Kidney capillary endothelial cell (primary cell): Measurements from ENCODE around the gene STK32C.
A peak's percentile ranks its signal among the peaks of the same experiment; 100 is the strongest.
"Not testable (repeated sequence)": the region's sequence is repeated elsewhere in the genome, so short reads cannot be mapped to it uniquely, and the experiment has no call there.

ENCODE experiments used
- DNase-seq: peaks from one replicate; pipeline ENCODE4 v3.0.0-alpha.2; 2018; ENCODE audit warnings: low spot score

Gene STK32C

DNA sequence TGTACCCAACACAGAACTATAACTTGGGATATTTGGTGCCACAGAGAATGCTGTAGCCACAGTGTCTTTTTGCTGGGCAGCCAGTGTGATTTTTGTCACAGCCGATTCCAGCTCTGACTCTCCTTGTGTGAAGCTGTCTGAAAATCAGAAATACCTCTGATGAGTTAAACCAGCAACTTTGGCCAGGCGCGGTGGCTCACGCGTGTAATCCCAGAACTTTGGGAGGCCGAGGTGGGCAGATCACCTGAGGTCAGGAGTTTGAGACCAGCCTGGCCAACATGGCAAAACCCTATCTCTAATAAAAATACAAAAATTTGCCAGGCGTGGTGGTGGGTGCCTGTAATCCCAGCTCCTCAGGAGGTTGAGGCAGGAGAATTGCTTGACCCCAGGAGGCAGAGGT is 30.1 kb upstream of the STK32C start:
- DNase-seq, result not testable (repeated sequence)

DNA sequence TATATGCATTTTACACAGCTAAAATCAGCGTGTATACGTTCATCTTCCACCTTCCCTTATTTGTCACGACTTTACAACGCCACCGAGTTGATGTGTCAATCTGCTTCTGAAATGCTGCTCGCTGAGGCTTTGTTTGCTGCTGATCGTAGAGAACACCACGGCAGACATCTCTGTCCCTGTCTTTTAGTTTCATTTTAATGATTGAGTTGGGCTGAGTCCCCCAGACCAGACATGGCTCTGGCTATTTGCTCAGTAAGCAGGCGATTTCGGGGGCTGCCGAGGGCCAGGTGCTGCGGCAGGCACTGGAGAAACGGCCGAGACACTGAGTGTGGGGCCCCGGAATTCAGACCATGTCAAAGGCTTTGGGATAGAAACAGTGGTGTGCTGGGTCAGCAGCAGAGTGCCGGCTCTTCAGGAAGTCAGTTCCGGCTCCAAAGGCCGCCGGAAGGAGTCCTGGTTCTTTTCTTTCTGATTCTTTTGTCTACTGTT is 29.2 kb upstream of the STK32C start:
- DNase-seq, result no peak

DNA sequence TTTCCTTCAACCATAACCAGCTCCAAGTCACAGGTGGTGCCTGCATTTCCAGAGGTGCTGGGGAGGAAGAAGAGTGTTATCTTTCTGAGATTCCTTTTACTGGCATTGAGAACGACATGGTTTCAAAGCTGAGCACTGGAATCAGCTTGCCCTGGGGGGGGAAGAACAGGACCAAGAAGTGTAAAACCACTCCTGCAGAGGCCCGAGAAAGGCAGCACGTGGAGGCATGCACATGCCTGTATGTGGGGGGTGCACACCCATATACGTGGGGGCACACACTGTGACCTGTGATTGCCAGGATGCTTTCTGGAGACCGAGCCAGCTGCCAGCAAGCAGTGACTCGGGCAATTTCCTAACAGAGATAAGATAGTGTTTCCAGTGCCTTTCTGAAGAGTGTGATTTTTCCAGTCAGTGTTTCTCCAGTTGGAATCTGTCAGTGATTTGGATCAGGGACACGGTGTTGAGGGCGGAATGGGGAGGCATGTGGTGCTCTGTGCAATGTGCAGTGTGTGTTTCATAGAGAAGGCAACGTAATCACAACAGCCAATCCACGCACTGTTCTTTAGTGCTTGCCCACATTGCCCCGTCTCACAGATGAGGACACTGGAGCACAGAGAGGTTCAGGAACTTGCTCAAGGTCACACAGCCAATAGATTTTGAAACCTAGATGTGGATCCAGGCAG is 28.5 kb upstream of the STK32C start:
- DNase-seq, result no peak

DNA sequence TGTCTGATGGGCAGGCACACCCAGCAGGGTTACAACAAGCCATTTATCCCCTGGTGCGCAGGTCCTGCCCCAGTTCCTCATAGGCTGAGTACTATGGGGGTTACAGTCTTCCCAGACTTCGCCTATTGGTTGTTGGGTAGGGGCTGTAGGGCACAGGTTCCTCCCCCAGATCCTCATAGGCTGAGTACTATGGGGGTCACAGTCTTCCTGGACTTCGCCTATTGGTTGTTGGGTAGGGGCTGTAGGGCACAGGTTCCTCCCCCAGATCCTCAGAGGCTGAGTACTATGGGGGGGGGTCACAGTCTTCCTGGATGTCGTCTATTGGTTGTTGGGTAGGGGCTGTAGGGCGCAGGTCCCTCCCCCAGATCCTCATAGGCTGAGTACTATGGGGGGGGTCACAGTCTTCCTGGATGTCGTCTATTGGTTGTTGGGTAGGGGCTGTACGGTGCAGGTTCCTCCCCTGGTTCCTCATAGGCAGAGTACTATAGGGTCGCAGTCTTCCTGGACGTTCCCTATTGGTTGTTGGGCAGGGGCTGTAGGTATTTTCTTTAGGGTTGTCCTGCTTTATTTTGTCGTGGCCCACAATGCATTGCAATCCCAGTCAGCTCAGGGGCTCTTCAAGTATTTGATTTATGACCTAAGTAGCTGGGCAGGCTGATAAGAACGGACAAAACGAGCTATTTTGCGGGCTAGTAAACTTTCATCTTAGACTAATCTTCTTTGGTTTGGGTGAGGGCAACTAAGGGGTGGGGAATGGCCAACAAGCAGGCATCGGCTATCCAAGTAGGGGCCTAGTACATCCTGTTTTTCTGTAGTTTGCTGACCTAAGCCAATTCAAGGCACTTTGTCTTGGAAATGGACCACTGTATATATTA is 27.7 kb upstream of the STK32C start:
- no peak for DNase-seq

DNA sequence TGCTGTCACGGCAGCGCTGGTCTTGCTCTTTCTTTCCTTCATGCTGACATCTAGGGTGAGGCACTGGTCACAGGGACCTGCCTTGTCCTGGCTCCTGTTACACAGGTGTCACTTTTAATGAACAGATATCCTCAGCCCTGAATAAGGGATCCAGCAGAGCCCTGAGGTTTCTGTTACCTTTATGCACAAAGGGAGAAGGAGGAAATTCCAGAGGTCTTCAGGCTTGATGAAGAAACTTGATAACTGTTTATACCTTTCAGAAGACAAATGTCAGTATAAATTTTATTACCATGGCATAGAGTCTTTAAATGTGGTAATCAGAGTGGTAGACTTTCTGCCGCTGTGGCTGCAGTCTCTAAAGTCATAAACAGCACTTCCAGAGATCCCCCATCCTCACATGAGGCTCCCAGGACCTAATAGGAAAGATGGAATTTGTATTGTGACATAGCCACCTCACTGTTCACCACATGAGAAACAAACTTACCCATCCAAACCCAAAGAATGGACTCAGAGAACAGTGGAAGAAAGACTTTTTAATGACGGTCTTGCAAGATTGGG is 27.0 kb upstream of the STK32C start:
- no peak for DNase-seq

DNA sequence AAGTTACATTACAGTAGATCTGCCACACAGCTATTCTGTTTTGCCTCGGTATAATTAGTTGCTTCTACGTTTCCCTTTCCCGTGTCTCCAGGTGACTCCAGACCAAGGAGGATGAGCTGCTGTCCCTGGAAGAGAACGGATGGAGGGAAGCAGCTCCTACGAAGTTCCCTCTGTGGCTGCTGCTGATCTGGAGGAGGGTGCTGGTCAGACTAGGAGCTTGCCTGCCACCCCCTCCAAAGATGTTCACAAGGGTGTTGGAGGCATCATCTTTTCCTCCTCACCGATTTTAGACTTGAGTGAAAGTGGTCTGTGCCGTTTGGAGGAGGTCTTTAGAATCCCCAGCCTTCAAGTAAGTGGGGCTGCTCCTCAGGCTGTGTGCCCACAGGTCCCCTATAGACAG is 25.6 kb upstream of the STK32C start:
- no peak for DNase-seq

DNA sequence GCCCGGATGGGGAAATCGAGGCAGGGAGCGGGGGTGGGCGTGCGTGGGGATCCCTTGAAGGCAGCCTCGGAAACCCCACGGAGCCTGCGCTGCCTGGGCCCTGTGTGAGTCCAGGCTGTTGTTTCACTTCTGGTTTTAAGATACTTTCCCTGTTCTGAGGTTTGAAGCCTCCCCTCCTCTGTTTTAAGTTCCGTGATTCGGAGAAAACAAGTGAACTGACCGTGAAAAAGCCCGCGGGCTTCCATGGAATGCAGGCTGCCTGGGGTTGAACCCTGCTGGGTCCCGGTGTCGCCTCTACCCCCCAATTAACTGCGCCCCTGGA is 24.6 kb upstream of the STK32C start:
- no peak for DNase-seq

DNA sequence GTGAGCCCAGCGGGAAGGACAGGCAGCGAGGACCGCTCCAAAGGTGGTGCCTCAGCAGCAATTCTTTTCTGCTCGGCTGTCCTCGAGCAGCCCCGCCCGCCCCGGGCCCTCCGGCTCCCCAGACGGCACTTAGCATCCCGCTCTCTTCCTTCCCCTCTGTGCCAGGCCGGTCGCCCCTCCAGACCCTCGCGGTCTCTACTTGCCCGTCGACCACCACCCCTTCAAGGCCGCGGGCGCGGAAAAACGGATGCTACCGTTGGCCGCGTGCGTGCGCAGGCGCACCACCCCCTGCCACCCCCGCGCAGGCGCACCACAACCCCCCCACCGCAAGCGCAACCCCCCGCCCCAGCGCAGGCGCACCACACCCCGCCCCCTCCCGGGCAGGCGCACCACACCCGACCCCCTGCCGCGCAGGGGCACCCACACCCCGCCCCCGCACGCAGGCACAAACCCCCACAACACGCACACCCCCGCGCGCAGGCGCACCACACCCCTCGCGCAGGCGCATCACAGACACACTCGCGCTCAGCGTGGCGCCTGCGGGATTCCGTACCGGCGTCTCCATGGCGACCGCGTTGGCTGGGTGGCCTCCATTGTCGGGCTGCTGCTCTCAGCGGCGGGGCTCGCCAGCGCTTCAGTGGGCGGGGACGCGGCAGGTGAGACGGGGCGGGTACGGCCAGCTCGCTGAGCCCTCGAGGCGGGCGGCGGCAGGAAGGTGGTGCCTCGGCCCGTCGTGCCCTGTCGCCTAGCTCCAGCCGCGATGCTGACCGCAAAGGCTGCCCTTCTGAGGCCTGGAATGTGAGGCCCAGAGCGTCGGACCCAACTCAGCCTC is 24.1 kb upstream of the STK32C start, which contains the start of gene LRRC27:
Gene LRRC27, plus strand, starts transcription at position 593 of the 832 bp plus-strand sequence. CDS start 1,332 bp downstream, outside the sequence.
- peak; percentile 96 for DNase-seq

DNA sequence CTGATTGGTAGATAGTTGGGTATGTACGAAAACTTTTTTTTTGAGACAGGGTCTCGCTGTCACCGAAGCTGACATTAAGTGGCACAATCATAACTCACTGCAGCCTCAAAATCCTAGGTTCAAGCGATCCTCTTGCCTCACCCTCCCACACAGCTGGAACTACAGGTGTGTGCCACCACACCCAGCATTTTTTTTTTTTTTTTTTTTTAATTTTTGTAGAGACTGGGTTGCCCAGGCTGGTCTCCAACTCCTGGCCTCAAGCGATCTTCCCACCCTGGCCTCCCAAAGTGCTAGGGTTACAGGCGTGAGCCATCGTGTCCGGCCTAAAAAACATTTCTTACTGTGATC is 22.7 kb upstream of the STK32C start:
- no peak for DNase-seq

DNA sequence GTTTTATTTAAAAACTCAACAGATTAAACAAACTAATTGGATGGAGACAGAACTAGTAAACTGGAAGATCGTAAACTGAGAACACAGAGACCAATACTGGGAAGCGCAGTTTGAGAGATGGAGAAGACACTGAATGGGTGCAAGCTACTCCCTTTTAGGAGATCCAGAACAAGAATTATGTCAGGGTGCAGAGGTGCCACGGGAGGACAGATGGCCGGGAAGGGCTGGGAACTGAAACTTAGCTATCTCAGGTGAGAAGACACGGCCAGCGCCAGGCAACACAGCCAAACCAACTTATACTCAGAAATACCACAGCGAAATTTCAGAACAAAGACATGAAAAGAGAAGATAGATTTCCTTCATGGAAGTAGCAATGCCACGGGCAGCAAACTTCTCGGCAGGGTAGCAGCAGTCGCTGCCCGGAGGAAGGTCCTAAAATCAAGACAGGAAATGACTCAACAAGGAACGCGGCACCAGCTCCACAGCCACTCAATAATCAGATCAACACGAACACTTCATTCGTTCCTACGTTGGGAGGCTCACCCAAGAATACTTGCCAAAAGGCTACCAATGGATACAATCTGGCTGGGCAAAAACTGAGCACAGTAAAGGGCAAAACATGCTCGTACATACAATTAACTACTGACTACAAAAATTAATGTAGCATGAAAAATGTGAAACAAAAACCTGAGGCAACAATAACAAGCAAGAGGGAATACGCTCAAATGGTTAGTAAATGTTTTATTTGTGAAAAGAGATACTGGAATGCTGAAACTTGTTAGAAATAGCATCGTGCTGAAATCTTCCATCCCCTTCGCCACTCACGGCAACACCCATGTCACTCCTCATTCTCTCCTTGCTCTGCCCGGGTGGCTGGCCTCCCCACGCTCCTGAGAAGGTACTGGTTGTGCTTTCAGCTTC is 22.1 kb upstream of the STK32C start:
- DNase-seq, result peak; percentile 63

DNA sequence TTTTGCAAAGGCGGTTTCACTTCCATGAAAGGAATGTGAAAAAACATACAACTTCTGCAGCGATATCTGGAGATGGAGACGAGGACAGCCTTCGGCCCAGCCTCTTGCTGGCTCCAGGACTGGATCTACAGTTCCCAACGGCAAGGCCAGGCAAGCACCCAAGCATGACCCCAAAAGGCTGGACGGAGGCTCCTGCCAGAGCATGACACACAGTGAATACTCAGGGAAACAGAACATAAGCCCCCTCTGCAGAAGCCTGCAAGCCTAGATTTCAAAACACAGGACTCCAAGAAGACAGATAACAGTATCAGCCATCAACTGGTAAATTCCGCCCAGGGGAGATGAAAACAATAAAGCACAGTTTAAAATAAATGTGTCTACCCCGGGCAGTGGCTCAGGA is 21.0 kb upstream of the STK32C start:
- no peak for DNase-seq

DNA sequence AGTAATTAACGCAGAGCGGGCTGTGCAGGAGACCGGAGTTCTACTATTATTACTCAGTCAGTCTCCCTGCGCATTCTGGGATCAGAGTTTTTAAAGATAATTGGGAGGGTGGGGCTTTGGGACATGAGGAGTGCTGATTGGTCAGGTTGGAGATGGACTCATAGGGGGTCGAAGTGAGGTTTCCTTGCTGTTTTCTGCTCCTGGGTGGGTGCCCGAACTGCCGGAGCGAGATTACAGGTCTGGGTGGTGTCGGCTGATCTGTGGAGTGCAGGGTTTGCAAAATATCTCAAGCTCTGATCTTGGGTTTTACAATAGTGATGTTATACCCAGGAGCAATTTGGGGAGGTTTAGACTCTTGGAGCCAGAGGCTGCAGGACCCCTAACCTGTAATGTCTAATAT is 20.4 kb upstream of the STK32C start:
- no peak for DNase-seq

DNA sequence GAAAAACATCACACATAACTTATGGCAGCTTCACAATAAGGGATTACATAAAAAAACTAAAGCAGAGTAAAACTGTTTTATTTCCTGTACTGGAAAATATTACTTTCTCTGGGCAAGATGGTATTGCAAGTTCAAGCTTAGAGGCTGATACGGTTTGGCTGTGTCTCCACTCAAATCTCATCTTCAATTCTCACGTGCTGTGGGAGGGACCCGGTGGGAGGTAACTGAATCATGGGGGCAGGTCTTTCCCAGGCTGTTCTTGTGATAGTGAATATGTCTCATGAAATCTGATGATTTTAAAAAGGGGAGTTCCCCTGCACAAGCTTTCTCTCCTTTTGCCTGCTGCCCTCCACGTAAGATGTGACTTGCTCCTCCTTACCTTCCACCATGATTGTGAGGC is 19.2 kb upstream of the STK32C start:
- no peak for DNase-seq

DNA sequence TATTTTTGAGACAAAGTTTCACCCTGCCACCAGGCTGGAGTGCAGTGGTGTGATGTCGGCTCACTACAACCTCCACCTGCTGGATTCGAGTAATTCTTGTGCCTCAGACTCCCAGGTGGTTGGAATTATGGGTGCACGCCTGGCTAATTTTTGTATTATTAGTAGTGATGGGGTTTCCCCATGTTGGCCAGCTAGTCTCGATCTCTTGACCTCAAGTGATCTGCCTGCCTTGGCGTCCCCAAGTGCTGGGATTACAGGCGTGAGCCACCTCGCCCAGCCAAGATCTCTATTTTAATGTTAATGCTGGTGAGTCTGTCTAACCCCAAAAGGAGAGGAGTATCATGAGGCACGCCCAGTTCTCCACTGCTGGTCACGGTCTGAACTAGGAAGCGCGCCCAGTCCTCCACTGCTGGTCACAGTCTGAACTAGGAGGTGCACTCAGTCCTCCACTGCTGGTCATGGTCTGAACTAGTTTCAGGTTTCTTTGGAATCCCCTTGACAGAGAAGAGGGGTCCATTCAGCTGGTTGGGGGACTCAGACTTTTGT is 18.7 kb upstream of the STK32C start:
- DNase-seq, result no peak

DNA sequence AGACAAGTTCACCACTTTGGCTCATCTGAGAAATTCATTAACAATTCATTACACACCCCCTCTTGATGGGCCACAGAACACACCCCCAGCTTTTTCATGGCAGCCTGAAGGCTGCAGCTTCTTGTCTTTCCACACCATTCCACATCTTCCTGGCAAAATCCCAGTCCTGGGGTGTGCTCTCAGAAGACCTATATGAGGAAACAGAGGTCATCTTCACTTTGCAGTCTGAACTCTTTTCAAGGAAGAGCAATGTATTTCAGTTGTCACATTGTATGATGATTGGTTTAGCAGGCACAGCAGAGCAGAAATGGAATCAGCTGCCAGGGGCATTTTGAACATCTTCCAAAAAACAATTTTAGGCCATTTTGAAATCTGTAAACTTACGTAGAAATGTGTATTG is 16.4 kb upstream of the STK32C start:
- no peak for DNase-seq

DNA sequence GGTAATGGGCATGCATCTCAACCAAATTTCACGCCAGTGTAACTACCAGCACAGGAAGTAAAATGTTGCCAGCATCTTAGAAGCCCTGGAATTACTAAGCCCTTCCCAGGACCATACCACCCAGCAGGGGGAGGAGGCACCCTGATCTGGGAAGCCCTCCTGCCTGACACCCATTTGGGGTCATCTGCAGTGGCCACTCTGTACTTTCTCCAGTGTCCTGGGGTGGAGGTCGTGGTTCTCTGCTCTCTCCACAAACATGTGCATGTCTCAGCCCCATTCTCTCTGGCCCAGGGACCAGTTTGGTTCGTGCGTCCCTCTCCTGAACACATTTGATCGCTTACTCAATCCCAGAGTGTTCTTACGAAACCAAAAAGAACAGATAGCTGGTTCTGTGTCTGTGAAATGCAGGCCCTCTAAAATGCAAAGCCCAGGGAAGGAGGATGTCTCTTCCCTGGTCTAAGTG is 14.9 kb upstream of the STK32C start:
- no peak for DNase-seq

DNA sequence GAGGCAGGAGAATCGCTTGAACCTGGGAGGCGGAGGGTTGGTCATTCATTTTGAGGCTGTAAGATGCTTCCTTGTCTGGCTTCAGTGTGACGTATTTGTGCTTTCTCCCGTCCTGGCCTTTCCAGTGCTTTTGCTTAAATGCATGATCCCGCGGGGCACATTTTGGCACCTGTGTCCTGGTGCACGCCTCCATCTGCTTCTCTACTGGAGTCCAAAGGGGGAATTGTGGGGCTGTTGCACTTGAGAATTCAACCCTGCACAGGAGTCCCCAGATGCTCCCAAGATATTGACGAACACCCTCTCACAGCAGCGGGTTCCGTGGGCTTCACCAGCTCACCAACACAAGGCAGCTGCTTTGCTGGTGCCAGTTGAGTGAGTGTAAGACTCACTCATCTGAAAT is 14.0 kb upstream of the STK32C start:
- DNase-seq, result no peak

DNA sequence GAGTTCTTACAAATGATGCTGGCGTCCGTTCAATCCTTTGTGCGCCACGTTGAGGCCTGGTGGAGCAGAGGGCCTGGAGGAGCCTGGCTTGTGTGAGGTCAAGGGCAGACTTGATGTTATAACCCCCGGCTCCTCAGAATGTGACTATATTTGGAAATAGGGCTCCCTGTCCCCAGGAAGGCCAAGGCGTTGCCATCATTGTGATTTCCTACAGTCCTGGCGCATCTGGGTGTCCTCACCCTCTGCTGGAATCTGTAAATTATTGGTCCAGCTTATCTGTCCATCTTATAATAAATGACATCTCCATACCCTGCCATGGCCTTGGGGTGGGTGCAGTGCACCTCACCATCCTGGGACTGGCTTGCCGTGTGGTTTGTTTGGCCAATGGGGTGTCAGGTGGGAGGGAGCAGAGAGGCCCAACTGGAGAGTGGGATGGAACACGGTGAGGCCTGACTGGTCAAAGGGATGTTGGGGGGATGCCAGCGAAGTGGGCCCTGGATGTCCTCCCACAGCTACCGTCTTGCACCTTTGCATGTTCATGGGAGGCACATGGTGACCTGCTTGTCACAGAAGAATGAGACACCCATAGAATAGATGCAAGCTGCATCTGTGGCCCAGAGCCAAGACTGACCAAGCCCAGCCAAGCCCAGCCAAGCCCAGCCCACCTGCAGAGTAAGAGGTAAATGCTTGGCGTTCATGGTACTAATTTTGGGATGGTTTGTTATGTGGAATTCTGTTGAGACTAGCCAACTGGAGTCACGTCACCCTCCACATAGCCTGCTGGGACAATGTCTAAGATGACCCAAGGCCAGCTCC is 13.1 kb upstream of the STK32C start:
- no peak for DNase-seq

DNA sequence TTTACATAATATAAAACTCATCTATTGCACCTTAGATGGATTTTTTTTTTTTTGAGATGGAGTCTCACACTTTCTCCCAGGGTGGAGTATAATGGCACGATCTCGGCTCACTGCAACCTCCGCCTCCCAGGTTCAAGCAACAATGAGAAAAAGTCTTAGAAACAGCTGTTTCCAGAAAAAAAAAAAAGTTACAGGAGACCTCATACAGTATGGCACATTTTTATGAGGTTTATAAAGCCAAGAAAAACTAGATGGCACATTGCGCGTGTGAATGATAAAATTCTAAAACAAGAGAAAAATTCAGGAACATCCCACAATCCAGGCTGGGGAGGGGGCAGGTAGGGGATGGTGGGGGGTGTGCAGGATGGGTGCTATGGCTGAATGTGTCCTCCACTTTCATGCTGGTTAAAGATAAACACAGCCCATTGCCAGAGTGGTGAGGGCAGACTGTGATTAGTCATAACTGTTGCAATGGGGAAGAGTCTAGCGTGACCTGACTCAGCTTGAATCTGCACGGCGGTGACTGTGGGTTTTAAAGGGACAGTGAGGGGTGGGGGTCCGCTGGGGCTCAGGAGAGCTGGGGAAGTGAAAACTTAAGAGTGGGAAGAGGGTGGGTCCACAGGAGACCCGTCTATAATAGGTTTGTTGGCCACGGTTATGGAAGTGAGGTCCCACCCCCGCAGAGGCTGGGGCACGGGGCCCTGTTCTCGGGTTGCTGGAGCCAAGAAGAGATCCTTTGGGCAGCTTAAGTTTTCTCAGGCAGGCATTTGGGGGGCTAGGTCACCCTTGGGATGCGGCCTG is 12.3 kb upstream of the STK32C start:
- peak; percentile 32 for DNase-seq
